GM21367 (cell line): ENCODE results near the gene ITIH4.
"Not testable (repeated sequence)": the region's sequence is repeated elsewhere in the genome, so short reads cannot be mapped to it uniquely, and the experiment has no call there.

Experiments
- ATAC-seq: cut with Tn5 transposase; IDR thresholded peaks from one replicate; pipeline ENCODE4 v1.9.1; 2021; ENCODE audit not compliant: unreplicated experiment

Gene ITIH4

GRCh38 chr3:52787246-52787645 lies 43.2 kb downstream of the ITIH4 start:
- no peak for ATAC-seq

GRCh38 chr3:52786330-52787215 lies 43.9 kb downstream of the ITIH4 start:
- ATAC-seq = no peak

GRCh38 chr3:52784931-52785590 lies 45.4 kb downstream of the ITIH4 start:
- ATAC-seq = no peak

GRCh38 chr3:52784021-52784621 lies 46.4 kb downstream of the ITIH4 start:
- ATAC-seq = no peak

- no peak for ATAC-seq
Measured at GRCh38 chr3:52783211-52783555, 47.3 kb downstream of the ITIH4 start.

- no peak for ATAC-seq
Measured at GRCh38 chr3:52782412-52783210, 47.9 kb downstream of the ITIH4 start.

- ATAC-seq = no peak
Measured at GRCh38 chr3:52781741-52782140, 48.7 kb downstream of the ITIH4 start.

GRCh38 chr3:52779837-52780585 lies 50.5 kb downstream of the ITIH4 start:
- no peak for ATAC-seq

- no peak for ATAC-seq
Measured at GRCh38 chr3:52779011-52779836, 51.2 kb downstream of the ITIH4 start.

GRCh38 chr3:52777959-52778805 lies 52.3 kb downstream of the ITIH4 start:
- no peak for ATAC-seq

GRCh38 chr3:52777127-52777958 lies 53.1 kb downstream of the ITIH4 start, which contains the start of gene ITIH1:
Gene ITIH1 (plus strand): TSS chr3:52777599. CDS start chr3:52777616, 17 bp downstream.
- ATAC-seq = no peak

GRCh38 chr3:52776486-52776885 lies 54.0 kb downstream of the ITIH4 start:
- not testable (repeated sequence) for ATAC-seq

- no peak for ATAC-seq
Measured at GRCh38 chr3:52775877-52776276, 54.6 kb downstream of the ITIH4 start.

GRCh38 chr3:52774901-52775864 lies 55.3 kb downstream of the ITIH4 start:
- no peak for ATAC-seq

GRCh38 chr3:52774066-52774713 lies 56.3 kb downstream of the ITIH4 start:
- no peak for ATAC-seq
